ENCODE measurements around the gene ME2.
"Not testable (repeated sequence)": the region's sequence is repeated elsewhere in the genome, so short reads cannot be mapped to it uniquely, and the experiment has no call there.

Gene ME2

GRCh38 chr18:50982086-50982801, 103.3 kb downstream of the ME2 start:
- DNase-seq, result no peak

- DNase-seq, result no peak
These were observed 103.9 kb downstream of the ME2 start for GRCh38 chr18:50982802-50983179.

DNA sequence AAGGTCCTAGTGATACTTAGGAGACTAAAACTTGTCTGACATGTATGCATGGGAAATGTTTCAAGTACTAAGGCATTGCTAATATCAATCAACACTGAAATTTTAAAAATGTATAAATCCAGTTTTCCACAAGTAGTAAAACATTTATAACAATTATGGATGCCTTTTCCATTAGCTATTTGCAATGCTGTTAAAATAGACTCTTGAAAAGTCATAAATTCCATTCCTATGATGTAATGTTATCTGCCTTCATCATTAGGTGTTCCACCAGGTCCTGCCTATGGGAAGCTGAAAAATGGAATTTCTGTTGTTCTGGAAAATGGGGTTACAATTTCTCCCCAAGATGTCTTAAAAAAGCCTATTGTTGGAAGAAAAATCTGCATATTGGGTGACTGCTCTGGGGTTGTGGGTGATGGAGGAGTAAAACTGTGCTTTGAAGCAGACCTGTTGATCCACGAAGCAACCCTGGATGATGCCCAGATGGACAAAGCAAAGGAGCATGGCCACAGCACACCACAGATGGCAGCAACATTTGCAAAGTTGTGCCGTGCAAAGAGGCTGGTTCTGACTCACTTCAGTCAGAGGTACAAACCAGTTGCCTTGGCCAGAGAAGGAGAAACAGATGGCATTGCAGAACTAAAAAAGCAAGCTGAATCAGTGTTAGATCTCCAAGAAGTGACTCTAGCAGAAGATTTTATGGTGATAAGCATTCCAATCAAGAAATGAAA, 107.6 kb downstream of the ME2 start:
- no peak for DNase-seq

- no peak for DNase-seq
These were observed 108.3 kb downstream of the ME2 start for GRCh38 chr18:50987261-50987660.

GRCh38 chr18:50989711-50990110, 110.8 kb downstream of the ME2 start:
- DNase-seq, result no peak

DNA sequence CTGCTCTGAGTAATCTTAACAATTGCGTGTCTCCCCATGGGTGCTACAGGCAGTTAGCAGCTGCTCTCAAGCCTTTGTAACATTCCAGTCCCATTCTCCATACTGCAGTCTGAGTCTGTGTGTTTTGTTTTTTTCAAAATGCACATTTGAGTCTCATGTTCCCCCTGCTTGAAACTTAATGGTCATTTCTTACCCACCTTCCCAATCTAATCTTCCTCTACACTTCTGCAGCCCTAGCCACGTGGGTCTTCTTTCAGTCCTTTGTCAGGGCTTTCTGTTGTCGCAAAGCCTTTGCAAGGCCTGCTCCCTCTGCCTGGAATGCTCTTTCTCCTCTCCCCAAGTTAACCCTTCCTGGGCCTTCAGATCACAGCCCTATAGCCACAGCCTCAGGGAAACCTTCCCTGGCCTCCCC, 113.4 kb downstream of the ME2 start:
- no peak for DNase-seq

- no peak for DNase-seq
These were observed 115.1 kb downstream of the ME2 start for GRCh38 chr18:50994031-50994430.

DNA sequence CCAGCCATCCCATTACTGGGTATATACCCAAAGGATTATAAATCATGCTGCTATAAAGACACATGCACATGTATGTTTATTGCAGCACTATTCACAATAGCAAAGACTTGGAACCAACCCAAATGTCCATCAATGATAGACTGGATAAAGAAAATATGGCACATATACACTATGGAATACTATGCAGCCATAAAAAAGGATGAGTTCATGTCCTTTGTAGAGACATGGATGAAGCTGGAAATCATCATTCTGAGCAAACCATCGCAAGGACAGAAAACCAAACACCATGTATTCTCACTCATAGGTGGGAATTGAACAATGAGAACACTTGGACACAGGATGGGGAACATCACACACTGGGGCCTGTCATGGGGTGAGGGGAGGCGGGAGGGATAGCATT, 124.3 kb downstream of the ME2 start:
- DNase-seq, result not testable (repeated sequence)

Measured in NCI-H748 treated with DMSO at 0.1 percent for 48 hours (cell line).